Activated CD4-positive, alpha-beta T cell treated with anti-CD3 and anti-CD28 coated beads for 1 hour (primary cell): ENCODE measurements around the gene SYAP1.
"Not testable (repeated sequence)": the region's sequence is repeated elsewhere in the genome, so short reads cannot be mapped to it uniquely, and the experiment has no call there.

Experiments used
- DNase-seq: peaks from one replicate; pipeline ENCODE4 v3.0.0-alpha.2; 2020

SYAP1 gene, protein sequence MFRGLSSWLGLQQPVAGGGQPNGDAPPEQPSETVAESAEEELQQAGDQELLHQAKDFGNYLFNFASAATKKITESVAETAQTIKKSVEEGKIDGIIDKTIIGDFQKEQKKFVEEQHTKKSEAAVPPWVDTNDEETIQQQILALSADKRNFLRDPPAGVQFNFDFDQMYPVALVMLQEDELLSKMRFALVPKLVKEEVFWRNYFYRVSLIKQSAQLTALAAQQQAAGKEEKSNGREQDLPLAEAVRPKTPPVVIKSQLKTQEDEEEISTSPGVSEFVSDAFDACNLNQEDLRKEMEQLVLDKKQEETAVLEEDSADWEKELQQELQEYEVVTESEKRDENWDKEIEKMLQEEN

GRCh38 chrX:16719334-16720084 is at the start of gene SYAP1:
Gene SYAP1 (plus strand): TSS chrX:16719612. CDS start chrX:16719725, 113 bp downstream.
- DNase-seq = peak; percentile 86

GRCh38 chrX:16671005-16671404 is 48.4 kb upstream of the SYAP1 start:
- no peak for DNase-seq

DNA sequence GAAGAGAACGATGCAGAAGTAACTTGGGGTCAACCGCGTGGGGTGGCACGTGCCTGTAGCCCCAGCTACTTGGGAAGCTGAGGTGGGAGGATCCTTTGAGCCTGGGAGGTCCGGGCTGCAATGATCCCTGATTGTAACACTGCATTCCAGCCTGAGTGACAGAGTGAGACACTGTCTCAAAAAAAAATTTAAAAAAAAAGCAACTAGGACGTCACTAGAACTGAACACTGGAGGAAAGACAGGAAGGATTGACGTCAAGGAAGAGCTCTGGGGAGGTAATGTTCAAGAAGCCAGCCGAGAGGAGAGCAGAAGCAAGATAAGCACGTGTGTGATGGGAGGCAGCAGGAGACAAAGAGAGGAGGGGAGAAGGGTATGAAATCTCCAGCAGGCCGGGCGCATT is 40.7 kb upstream of the SYAP1 start:
- DNase-seq = no peak

DNA sequence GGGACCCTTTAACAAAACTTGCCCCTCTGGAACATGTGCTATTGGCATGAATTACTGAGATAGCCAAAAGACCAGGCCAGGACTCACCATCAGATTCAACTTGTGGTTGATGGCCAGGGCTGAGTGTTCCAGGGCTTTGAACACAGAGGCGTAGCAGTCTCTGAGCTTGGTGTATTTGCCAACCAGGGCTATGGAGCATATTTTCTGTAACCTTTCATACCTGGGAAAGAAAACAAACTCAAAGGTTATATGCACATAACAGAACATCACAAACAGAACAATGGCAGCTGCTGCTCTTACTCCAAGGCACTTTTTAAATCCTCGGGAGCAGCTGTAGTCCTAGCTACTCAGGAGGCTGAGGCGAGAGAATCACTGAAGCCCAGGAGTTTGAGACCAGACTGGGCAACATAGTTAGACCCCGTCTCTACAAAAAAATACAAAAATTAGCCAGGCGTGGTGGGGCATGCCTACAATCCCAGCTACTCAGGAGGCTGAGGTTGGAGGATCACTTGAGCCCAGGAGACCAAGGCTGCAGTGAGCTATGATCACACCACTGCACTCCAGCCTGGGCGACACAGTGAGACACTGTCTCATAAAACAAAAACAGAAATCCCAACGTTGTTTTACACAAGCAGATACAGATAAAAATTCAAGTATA is 36.3 kb upstream of the SYAP1 start:
- DNase-seq = no peak

DNA sequence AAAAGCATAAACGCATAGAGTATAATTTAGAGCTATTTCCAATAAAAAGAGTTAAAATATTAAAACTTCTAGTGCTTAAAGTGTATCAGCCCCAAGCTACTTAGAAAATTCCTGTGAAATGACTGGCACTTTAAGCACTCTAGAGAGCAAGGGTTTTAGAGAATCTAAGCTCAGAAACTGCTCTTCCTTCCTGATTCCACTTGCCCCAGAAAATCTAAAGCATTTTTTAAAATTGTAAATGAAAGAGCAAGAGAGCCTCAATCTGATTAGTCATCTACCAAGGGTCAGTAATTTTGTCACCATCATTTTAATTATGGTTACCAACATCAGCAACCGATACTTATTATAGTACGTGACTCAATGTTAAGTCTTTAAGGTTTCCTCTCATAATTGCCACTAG is 31.9 kb upstream of the SYAP1 start:
- DNase-seq = no peak

DNA sequence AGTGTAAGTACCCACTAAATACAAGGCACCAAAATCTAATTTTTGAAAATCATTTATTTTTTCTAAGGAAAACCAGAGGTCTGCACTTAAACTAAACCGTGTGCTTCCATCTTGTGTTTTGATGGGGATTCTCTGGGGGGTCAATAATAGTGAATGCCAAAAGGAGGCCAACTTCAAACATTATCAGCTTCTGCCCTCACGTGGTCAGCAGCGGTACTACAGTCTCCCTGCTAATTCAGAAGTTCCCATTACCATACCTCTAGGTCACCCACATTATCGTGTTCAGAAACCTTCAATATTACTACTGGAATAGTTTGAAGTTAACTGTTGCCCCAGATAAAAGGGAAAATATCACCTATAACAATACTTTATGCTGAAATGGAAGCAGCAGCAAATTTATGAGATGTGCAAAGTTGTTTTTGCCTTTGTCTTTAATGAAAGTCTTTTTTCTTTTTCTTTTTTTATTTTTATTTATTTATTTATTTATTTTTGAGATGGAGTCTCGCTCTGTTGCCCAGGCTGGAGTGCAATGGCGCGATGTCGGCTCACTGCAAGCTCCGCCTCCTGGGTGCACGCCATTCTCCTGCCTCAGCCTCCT is 24.2 kb upstream of the SYAP1 start:
- peak; percentile 30 for DNase-seq

GRCh38 chrX:16696956-16697355 is 22.5 kb upstream of the SYAP1 start:
- no peak for DNase-seq

- no peak for DNase-seq
Observed at GRCh38 chrX:16699389-16699788, 20.0 kb upstream of the SYAP1 start.

GRCh38 chrX:16700734-16701133 is 18.7 kb upstream of the SYAP1 start:
- no peak for DNase-seq

DNA sequence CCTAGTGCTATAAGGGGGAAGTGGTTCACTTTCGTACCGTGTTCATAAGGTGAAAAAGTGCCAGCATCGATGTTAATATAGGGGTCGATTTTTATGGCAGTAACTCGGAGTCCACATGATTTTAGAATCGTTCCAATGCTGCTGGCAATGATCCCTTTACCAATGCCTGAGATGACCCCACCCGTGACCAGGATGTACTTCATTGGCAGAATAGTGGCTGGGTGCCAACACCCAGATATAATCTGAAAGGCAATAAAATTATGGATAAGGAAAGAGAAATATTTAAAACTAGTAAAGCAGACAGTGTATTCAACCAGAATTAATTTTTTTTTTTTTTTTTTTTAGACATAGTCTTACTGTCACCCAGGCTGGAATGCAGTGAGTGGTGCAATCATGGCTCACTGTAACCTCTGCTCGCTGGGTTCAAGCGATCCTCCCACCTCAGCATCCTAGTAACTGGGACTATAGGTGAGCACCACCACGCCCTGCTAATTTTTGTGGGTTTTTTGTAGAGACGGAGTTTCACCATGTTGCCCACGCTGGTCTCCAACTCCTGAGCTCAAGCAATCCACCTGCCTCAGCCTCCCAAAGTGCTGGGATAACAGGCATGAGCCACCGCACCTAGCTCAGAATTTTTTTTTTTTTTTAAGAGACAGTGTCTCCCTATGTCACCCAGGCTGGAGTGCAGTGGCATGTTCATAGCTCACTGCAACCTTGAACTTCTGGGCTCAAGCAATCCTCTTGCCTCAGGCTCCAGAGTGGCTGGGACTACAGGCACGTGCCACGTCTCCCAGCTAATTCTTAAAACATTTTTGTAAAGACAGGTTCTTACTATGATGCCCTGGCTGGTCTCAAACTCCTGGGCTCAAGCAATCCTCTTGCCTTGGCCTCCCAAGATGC is 16.5 kb upstream of the SYAP1 start:
- DNase-seq = no peak

DNA sequence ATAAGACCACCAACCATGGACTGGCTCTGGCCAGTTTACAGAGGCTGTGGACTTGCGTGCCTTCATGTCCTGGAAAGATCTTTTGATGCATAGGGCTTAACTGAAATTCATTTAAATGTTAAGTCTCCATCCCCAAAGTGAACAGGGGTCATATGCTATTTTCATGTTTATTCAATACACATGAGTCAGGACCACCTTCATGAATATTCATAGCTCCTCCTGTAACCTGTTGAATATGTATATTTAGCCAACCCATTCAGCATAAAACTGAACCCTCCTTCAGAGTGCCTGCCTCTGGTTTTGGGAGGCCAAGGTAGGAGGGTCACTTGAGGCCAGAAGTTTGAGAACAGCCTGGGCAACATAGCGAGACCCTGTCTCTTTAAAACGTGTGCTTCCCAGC is 14.0 kb upstream of the SYAP1 start:
- DNase-seq = no peak

GRCh38 chrX:16708016-16708415 is 11.4 kb upstream of the SYAP1 start:
- no peak for DNase-seq

DNA sequence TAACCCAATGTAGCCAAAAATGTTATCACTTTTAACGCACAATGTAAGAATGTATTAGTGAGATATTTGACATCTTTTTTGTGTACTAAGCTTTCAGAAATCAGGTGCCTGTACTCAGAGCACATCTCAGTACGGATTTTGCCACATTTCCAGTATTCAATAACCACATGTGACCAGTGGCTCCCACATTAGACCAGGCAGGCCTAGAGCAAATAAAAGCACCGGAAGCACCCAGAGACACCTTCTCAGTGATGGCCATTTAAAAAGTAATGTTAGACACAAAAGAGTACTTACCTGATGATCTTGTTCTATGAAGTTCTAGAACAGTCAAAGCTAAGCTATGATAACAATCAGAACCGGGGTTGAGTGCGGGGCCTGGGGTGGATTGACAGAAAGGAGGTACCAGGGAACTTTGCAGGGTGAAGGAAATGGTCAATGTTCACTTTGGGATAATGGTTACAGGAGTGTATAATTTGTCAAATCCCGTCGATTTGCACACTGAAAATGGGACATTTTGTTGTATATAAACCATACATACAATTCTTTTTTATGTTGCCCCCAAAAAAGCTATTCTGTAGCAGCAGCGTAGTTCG is 8.1 kb upstream of the SYAP1 start:
- no peak for DNase-seq

DNA sequence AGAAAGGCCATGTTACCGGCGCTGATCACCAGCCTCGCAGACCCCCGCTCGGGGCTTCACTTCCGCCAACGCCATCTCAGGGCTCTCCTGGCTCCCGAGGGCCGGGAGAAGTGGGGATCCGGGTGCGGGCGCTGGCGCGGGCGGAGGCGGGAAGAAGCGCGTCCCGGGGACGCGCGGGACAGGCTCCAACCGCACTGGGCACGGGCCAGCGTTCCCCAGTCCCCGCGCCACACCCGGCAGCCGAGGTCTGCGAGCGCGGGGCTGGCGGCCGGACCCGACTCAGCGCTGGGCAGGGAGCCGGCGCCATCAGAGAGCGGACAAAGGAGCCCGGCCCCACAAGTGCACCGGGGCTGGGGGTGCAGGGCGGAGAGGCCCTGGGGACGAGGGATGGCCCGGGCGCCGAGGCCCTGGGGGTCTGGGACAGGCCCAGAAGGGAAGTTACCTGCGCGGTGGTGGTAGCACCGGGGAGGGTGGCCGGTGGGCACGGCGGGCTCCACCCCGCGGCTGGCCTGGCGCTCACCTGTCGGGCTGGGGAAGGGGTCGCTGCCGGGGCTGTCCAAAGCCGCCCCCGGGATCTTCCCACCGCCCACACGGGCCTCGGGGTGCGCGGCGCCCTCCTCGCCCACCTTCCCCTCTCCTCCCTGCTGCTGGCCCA is 7.4 kb upstream of the SYAP1 start:
- DNase-seq = no peak

DNA sequence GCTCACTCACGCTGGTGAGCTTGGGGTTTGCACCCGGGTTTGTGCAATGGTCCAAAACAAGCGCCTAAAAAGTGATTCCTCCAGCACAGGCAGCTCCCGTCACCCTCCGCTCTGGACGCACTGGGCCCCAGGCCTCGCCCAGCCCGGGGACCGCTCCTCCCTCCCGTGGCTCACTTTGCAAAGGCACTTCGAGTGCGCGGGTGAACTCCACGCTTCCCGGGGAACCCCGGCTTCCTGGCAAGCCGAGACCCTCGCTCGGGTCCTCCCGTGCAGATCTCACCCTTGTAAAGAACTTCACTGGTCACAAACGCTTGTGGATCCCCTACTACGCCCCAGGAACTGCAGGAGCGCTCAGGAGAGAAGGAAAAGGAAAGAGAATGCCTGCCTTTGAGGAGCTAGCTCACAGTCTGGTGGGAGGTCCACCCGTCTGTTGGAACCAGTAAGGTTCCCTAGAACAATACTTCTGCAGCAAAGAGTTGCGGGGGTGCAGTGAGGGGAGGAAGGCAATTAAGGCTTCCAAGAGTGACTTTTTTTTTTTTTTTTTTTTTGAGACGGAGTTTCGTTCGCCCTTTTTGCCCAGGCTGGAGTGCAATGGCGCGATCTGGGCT is 6.8 kb upstream of the SYAP1 start, which contains the start of gene CTPS2:
Gene CTPS2 (minus strand): TSS at position 122 of the 608 bp plus-strand sequence. CDS start 9,767 bp downstream, outside the sequence.
- DNase-seq = peak; percentile 11

DNA sequence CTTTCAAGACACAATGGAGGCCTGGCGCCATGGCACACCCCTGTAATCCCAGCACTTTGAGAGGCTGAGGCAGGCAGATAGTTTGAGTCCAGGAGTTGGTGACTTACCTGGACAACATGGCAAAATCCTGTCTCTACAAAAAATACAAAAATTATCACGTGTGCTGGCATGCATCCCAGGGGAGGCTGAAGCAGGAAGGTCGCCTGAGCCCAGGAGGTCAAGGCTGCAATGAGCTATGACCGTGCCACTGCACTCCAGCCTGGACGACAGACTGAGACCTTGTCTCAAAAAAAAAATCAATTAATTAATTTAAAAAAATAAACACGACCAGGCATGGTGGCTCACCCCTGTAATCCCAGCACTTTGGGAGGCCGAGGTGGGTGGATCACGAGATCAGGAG is 4.9 kb upstream of the SYAP1 start:
- DNase-seq = no peak

DNA sequence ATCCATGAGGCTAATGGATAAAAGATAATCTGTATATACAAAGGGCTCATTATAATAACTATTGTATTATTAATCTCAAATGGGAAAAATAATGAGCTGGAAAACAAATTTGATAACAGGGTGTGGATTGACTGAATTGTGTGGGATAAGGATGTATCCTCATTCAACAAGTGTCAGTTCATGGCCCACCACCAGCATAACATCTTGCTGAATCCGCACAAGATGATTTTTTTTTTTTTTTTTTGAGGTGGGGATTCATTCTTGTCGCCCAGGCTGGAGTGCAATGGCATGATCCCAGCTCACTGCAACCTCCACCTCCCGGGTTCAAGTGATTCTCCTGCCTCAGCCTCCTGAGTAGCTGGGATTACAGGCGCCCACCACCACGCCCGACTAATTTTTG is 3.8 kb upstream of the SYAP1 start:
- not testable (repeated sequence) for DNase-seq

GRCh38 chrX:16716451-16716850 is 3.0 kb upstream of the SYAP1 start:
- DNase-seq = not testable (repeated sequence)

DNA sequence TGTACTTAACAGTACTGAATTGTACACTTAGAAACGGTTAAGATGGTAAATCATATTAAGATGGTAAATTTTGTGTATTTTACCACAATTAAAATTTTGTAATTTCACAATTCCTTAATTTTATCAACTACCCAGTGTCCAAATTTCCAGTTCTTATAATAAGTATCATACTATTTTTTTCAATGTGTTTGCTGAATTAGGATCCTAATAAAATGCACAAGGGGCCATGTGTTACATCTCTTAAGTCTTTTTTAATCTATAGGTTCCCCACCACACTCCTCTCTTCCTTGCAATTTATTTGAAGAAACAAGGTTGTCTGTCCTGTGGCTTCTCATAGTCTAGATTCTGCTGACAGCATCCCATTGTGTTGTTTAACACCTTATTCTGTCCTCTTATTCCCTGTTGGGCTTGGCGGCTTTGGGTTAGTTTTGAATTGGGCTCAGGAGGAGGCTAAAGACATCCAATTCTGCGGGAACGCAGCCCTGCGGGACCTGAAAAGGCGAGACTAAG is 533 bp upstream of the SYAP1 start:
- DNase-seq = no peak

GRCh38 chrX:16722481-16722880 is 3.1 kb downstream of the SYAP1 start:
- DNase-seq = no peak

GRCh38 chrX:16725072-16725471 is 5.7 kb downstream of the SYAP1 start:
- DNase-seq = no peak
